Measurements from ENCODE around the gene ANKLE1.
A peak's percentile ranks its signal among the peaks of the same experiment; 100 is the strongest.

Gene ANKLE1

DNA sequence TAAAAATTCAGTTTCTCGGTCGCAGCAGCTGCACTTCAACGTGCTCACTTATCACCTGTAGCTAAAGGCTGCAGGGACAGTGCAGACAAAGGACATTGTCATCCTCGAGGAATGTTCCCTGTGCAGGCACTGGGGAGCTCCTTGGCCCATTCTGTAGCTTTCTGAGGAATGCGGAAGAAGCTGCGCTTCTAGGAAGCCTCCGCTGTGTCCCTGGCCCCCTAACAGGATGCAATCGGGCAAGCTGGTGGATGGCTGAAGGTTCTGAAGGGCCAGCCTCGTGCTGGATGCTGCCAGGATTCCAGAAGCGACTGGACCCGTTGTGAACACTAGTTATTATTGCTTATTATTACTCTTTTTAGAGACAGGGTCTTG, 44.9 kb downstream of the ANKLE1 start:
- H3K9me3 Mint-ChIP-seq: no peaks in the 10 kb centered on the region
- intact Hi-C loops (cut with micrococcal nuclease): no loop called here
- H3K4me1 Mint-ChIP-seq (ENCODE audit: low read depth): peaks cover 47% of the 10 kb centered on the region
- peaks cover 43% of the 10 kb centered on the region for H3K27me3 Mint-ChIP-seq
- peaks cover 88% of the 10 kb centered on the region for H3K36me3 Mint-ChIP-seq (ENCODE audit: low read depth)
- no peak overlapping the region for H3K27ac Mint-ChIP-seq
- no peak overlapping the region for H3K4me3 Mint-ChIP-seq

DNA sequence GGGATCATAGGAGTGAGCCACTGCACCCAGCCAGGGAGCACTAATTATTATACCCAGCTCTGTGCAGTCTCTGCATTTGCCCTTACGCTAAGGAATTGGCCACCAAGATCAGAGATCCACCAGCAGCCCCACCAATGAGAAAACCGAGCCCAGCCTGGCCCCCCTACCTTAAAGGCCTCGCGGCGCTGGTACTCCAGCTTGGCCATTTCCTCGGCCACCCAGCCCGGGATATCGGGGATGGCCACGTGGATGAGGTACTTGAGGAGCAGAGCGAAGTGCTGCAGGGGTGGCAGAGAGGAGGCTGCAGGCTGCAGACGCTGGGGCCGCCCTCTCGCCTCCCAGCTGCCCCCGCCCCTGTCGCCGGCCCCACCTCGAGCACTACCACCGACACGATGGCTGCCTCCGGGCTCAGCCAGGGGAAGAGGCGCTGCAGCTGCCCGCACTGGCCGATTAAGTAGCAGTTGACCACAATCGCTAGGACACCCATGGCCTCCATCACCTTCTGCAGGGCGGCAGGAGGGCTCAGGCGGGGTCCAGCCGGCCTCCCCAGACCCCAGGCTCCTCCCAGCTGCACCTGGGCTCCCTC, 45.5 kb downstream of the ANKLE1 start:
- Mint-ChIP-seq H3K27me3 (peaks cover 41% of the 10 kb centered on the region), H3K9me3 (no peaks in the 10 kb centered on the region), H3K36me3 (ENCODE audit: low read depth) (peaks cover 83% of the 10 kb centered on the region), H3K27ac (no peak overlapping the region), H3K4me1 (ENCODE audit: low read depth) (peaks cover 46% of the 10 kb centered on the region), H3K4me3 (no peak overlapping the region)
- intact Hi-C loops (cut with micrococcal nuclease): no loop called here

DNA sequence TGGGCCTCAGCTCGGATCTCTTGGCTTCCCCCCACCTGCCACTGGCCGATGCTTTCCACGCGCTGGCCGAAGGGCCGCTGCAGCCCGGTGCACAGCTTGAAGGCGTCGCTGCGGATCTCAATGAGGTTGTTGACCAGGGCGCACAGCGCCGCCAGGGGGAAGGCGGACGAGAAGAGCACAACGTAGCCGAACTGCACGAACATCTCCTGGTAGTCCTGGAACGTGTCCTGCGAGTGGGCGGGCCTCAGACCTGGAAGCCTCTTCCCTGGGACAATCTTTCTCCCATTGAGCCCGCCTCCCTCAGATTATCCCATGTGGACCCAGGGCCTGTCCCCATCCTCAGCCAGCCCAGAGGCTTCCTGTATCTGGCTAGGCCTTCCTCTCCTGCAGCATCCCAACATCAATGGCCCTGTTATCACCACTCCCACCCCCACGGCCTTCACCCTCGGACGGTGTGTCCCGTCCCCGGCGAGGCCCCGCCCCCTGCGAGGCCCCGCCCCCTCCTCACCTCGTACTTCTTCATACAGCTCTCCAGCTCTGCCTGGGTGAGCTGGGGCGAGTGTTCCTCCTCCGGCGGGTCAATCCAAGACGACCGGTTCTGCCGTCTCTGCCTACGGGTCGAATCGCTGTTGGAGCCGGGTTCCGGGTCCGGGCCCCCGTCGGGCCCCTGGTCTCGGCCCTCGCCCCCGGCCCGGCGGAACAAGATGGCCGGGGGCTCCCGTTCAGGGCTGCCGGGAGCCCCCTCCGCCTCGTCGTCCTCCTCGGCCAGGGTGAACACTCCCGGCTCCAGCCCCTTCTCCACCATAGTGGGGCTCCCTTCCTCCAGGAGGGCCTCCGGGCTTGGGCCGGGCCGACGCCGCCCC, 46.2 kb downstream of the ANKLE1 start:
- Mint-ChIP-seq H3K27me3 (peaks cover 39% of the 10 kb centered on the region), H3K27ac (no peak overlapping the region)

DNA sequence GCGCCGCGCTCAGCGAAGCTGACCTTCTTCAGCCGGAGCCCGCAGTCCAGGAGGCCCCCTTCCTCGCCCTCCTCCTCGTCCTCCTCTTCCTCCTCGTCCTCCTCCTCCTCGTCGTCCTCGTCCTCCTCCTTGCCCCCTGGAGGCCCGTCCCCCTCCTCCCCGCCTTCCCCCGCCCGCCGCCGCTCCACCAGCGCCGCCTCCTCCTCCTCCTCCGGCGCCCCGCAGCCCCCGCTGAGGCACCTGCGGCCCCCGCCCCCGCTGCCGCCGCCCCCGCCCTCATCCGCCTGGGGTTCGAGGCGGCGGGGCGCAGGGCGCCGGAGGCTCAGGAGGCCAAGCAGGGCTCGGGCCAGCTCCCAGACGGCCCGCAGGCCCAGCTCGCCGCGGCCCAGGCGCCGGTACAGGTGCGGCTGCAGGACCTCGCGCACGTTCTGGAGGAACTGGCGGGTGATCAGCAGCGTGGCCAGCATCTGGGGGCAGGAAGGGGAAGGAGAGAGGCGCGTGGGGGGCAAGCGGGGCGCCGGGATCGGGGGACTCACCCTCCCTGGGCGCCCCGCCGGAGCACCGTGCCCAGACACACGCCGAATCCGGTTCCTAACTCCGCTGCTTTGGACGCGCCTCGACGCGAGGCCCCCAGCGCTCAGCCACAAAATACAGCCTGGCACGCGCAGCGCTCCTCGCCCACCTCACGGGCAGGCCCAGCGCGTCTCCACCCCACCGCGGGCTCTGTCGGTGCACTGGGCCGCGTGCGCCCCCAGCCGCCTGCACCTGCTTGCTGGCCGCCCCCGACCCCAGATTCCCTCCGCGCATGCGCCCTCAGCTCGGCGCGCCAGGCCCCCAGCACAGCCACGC, 47.0 kb downstream of the ANKLE1 start:
- intact Hi-C loops (cut with micrococcal nuclease): no loop called here
- Mint-ChIP-seq H3K9me3 (no peaks in the 10 kb centered on the region), H3K27ac (no peak overlapping the region), H3K4me1 (ENCODE audit: low read depth) (peaks cover 45% of the 10 kb centered on the region), H3K36me3 (ENCODE audit: low read depth) (peaks cover 88% of the 10 kb centered on the region), H3K27me3 (peaks cover 36% of the 10 kb centered on the region), H3K4me3 (peak overlapping the region; percentile 63)

More for the DNA sequence above, 46.2 kb downstream of the ANKLE1 start:
- peak overlapping the region; percentile 63 for H3K4me3 Mint-ChIP-seq
- peaks cover 83% of the 10 kb centered on the region for H3K36me3 Mint-ChIP-seq (ENCODE audit: low read depth)
- intact Hi-C loops (cut with micrococcal nuclease): no loop called here
- peaks cover 42% of the 10 kb centered on the region for H3K4me1 Mint-ChIP-seq (ENCODE audit: low read depth)
- H3K9me3 Mint-ChIP-seq: no peaks in the 10 kb centered on the region

DNA sequence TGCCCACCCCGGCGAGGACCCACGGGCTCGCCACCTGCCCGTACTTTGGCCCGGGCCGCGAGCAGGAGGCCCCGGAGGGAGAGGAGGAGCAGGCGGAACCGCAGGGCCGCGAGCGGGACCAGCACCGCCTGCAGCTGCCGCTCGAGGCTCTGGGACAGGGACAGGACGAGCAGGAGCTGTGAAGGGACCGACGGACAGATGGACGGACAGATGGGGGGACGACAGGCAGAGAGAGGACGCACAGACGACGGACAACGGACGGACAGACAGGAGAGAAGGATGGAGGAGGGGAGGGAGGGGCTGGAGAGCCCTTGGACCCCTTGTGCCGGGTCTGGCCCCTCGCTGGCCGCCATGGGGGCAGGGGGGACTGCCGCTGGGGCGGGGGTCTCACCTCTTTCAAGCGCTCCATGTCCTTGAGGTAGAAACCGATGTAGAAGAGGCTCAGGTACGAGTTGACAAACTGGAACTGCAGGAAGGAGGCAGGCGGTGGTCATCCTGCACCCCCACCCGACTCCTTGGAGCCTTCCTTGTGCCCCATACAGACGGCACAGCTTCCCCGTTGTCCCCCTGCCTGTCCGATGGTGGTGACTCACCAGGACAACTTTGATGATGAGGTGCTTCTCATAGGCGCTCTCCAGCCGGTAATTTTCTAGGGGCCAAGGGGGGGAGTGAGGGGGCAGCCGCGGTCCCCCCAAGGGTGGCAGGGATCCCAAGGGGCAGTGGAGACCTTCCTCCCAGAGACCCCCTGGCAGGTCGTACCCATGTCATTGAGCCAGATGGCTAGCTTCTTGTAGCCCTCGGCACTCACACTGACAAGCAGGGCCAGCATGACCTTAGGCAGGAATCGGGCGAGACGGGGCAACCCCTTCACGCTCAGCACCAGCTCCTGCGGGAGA, 47.9 kb downstream of the ANKLE1 start:
- H3K4me3 Mint-ChIP-seq: peak overlapping the region; percentile 51
- H3K9me3 Mint-ChIP-seq: no peaks in the 10 kb centered on the region
- H3K4me1 Mint-ChIP-seq (ENCODE audit: low read depth): peaks cover 52% of the 10 kb centered on the region
- peaks cover 35% of the 10 kb centered on the region for H3K27me3 Mint-ChIP-seq
- peaks cover 88% of the 10 kb centered on the region for H3K36me3 Mint-ChIP-seq (ENCODE audit: low read depth)
- intact Hi-C loops (cut with micrococcal nuclease): no loop called here
- H3K27ac Mint-ChIP-seq: no peak overlapping the region

DNA sequence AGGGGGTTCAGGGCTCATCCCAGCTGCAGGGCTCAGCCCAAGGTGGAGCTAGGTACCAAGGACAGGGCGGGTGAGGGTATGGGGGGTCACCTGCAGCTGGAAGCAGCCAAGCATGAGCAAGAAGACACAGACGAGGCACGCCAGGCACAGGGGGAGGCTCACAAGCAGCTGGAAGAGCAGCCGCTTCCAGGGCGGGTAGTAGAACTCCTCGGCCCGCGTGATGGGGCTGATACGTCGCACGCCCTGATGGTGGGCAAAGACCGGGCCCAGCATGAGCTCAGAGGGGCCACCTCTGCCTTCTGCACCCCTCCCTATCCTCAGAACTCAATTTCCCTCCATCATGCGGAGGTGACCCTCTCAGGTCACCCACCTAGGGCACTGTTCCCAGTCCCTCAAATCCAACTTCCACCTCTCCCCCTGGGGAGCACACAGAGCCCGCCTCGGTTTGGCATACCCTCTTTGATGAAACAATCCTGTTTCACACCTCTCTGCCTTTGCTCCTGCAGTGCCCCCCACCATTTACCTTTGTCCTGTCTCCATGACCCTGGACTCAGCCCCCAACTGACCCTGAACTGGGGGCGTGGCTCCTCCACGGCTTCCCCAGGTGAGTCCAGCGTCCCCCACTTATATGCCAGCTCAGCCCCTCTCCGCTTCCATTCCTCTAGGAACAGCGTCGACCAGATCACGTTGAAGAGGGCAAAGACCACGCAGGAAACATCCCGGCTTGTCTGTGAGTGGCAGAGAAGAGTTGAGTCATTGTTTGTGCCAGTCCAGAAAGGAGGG, 48.8 kb downstream of the ANKLE1 start:
- Mint-ChIP-seq H3K27ac (peak overlapping the region; percentile 25), H3K4me3 (no peak overlapping the region), H3K9me3 (no peaks in the 10 kb centered on the region), H3K36me3 (ENCODE audit: low read depth) (peaks cover 80% of the 10 kb centered on the region), H3K27me3 (peaks cover 35% of the 10 kb centered on the region), H3K4me1 (ENCODE audit: low read depth) (peaks cover 58% of the 10 kb centered on the region)
- intact Hi-C loops (cut with micrococcal nuclease): no loop called here

DNA sequence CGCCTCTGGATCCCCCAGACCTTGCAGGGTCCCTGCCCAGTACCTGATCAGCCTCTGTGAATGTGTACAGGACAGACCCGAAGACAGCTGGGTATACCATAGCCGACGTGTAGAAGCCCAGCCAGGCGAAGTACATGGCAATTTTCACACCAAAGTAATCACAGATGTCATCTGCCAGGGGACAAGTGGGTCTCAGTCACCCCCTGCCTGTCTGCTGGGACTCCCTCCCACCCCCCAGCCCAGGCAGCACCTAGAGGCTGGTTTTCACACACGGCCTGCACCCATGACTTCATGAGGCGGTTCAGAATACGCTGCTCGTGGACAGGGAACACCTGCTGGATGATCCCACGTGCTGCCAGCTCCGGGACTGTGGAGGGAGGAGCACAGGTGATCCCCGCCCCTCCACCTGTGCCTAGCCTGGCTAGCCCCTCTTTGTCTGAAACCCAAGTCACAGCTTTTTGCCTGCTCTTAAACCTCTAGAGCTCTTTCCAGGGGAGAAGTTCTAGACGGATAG, 49.4 kb downstream of the ANKLE1 start:
- no peaks in the 10 kb centered on the region for H3K9me3 Mint-ChIP-seq
- peak overlapping the region; percentile 25 for H3K27ac Mint-ChIP-seq
- peaks cover 73% of the 10 kb centered on the region for H3K36me3 Mint-ChIP-seq (ENCODE audit: low read depth)
- intact Hi-C loops (cut with micrococcal nuclease): no loop called here
- no peak overlapping the region for H3K4me3 Mint-ChIP-seq
- H3K4me1 Mint-ChIP-seq (ENCODE audit: low read depth): peaks cover 61% of the 10 kb centered on the region
- peaks cover 35% of the 10 kb centered on the region for H3K27me3 Mint-ChIP-seq

DNA sequence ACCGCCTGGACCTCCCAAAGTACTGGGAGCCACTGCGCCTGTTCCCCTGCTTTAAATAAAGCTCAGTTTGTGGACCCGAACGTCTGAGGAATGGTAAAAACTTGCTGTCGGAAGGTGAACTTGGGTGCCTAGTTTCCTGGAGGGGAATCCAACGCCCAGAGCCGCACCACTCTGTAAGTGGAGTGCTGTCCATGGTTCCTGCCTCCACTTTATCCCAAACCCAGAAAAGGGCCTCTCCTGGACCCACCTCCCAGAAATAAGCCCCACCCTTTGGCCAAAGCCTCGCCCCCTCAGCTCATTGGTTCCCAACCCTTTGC, 50.6 kb downstream of the ANKLE1 start:
- Mint-ChIP-seq H3K4me1 (ENCODE audit: low read depth) (peaks cover 72% of the 10 kb centered on the region), H3K4me3 (no peak overlapping the region), H3K9me3 (no peaks in the 10 kb centered on the region), H3K27ac (no peak overlapping the region), H3K27me3 (peaks cover 35% of the 10 kb centered on the region), H3K36me3 (ENCODE audit: low read depth) (peaks cover 72% of the 10 kb centered on the region)
- intact Hi-C loops (cut with micrococcal nuclease): no loop called here

DNA sequence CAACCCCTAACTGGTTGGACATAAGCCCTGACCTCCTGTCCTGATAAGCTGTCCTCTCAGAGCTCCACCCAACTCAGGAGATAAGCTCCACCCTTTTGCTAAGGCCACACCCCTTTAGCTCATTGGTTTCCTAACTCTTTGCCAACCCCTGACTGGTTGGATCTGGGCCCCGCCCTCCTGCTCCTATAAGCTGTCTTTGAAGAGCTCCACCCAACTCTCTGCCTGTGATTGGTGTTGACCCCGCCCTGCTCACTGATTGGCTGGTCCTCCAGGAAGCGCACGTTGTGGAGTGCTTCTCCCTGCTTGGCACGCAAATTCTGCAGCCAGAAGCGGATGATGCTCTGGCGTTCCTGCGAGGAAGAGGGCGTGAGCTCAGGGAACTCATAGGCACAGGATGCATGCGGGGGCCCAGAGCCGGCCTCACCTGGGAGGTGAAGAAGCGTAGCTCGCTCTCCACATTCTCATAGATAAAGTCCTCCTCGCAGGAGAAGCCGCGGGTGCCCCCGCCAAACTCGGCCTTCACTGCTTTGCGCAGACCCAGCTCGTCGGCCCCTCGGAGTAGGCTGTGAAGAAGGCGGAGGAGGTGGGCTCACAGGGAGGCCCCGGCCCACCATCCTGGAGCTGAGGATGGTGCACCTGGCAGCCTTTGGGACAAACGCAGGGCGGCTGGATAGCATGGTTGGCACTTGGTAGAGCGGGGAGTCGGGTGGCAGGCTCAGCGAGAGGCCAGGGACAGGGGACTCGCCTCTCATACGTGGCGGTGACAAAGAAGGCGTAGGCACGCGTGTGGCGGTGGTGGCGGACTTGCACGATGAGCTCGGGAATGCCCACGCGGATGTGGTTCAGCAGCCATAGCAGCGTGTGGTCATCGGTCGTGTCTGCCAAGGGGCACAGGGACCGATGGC, 51.2 kb downstream of the ANKLE1 start:
- H3K9me3 Mint-ChIP-seq: no peaks in the 10 kb centered on the region
- peak overlapping the region; percentile 27 for H3K27ac Mint-ChIP-seq
- H3K27me3 Mint-ChIP-seq: peaks cover 31% of the 10 kb centered on the region
- H3K4me1 Mint-ChIP-seq (ENCODE audit: low read depth): peaks cover 76% of the 10 kb centered on the region
- peak overlapping the region; percentile 59 for H3K4me3 Mint-ChIP-seq
- H3K36me3 Mint-ChIP-seq (ENCODE audit: low read depth): peaks cover 70% of the 10 kb centered on the region
- intact Hi-C loops (cut with micrococcal nuclease): no loop called here

DNA sequence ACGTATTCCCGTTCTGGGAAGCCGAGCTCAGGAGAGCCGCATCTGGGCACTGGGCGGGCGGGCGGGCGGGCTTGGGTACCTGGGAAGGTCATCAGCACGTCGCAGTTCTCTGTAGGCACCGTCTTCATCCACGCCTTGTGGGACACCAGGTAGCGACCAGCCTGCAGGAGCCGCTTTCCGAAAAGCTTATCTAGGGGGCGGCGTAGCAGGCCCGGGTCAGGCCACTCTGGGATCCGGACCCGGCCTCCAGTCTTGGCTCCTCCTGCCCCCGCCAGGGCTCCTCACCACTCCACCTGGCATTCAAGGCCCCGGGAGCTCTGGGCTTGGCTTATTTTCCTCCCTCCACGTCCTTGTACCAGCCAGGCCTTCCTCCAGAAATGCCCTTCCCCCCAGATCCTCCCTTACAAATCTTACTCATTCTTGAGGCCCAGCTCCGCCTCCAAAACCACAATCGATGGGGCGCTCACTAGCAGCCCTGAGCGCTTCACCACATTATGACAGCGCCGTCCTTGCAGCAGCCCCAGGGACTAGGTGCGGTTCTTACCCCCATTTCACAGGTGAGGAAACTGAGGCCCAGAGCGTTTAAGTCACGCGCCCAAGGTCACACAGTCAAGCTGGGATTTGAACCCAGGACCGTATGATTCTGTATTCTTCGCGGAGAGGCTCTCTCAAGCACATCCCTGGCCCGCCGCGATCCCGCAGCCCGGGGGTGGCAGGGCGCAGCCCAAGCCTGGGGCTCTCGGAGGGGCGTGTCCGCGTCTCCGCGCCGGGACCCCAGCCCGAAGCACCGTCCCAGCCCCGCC, 52.1 kb downstream of the ANKLE1 start:
- Mint-ChIP-seq H3K27me3 (peaks cover 27% of the 10 kb centered on the region), H3K4me3 (peak overlapping the region; percentile 92), H3K27ac (peak overlapping the region; percentile 86), H3K36me3 (ENCODE audit: low read depth) (peaks cover 72% of the 10 kb centered on the region), H3K4me1 (ENCODE audit: low read depth) (peaks cover 76% of the 10 kb centered on the region), H3K9me3 (no peaks in the 10 kb centered on the region)
- intact Hi-C loops (cut with micrococcal nuclease): no loop called here
